Hepatocyte (in vitro differentiated cells): ENCODE results near the gene CAMK1G. TPM values are rescaled to one million over a fixed set of nuclear protein-coding genes. Genes with fewer than 3 reads are reported as not detected.

Experiments
- DNase-seq: peaks from one replicate; pipeline ENCODE4 v3.0.0-alpha.2; 2016; ENCODE audit warnings: low spot score
- H2AFZ ChIP-seq: fragments of 200-600 bp; sonication (generic); 2 replicates; pipeline ENCODE4 v1.6.0; 2016; ENCODE audit warnings: antibody characterized with exemption, mild to moderate bottlenecking
- H3K27ac ChIP-seq: fragments of 200-600 bp; sonication (generic); 2 replicates; pipeline ENCODE4 v1.5.1; 2016; ENCODE audit warnings: mild to moderate bottlenecking
- H3K27me3 ChIP-seq: fragments of 200-600 bp; sonication (generic); 2 replicates; pipeline ENCODE4 v1.6.1; 2016
- H3K36me3 ChIP-seq: fragments of 200-600 bp; sonication (generic); replicated peaks from 2 replicates; pipeline ENCODE4 v1.5.1; 2016; ENCODE audit warnings: low read depth; ENCODE audit not compliant: insufficient read depth
- H3K4me1 ChIP-seq: fragments of 200-600 bp; sonication (generic); 2 replicates; pipeline ENCODE4 v1.5.1; 2016; ENCODE audit warnings: mild to moderate bottlenecking, moderate library complexity; ENCODE audit not compliant: insufficient read depth
- H3K4me2 ChIP-seq: fragments of 200-600 bp; sonication (generic); 2 replicates; pipeline ENCODE4 v1.6.0; 2016
- H3K4me3 ChIP-seq: fragments of 200-600 bp; sonication (generic); 2 replicates; pipeline ENCODE4 v1.5.1; 2016; ENCODE audit warnings: mild to moderate bottlenecking
- H3K79me2 ChIP-seq: fragments of 200-600 bp; sonication (generic); 2 replicates; pipeline ENCODE4 v1.6.0; 2017; ENCODE audit warnings: mild to moderate bottlenecking
- H3K9me2 ChIP-seq: fragments of 200-600 bp; sonication (generic); replicated peaks from 2 replicates; pipeline ENCODE4 v1.6.0; 2017; ENCODE audit warnings: mild to moderate bottlenecking; ENCODE audit not compliant: insufficient read depth
- H3K9me3 ChIP-seq: fragments of 200-600 bp; sonication (generic); 2 replicates; pipeline ENCODE4 v1.5.1; 2016; ENCODE audit warnings: low read depth, mild to moderate bottlenecking
- H4K20me1 ChIP-seq: fragments of 200-600 bp; sonication (generic); 2 replicates; pipeline ENCODE4 v1.6.0; 2016; ENCODE audit warnings: mild to moderate bottlenecking; ENCODE audit not compliant: insufficient read depth, poor library complexity, severe bottlenecking
- CTCF ChIP-seq: fragments of 200-600 bp; sonication (generic); IDR thresholded peaks from 2 replicates; pipeline ENCODE4 v1.5.1; 2016; ENCODE audit warnings: antibody characterized with exemption, mild to moderate bottlenecking; ENCODE audit not compliant: poor library complexity
- EZH2 ChIP-seq: fragments of 200-600 bp; sonication (generic); IDR thresholded peaks from 2 replicates; pipeline ENCODE4 v1.6.1; 2016; ENCODE audit warnings: antibody characterized with exemption, mild to moderate bottlenecking, borderline replicate concordance
- EZH2phosphoT487 ChIP-seq: fragments of 200-600 bp; sonication (generic); IDR thresholded peaks from one replicate; pipeline ENCODE4 v1.6.1; 2018; ENCODE audit warnings: antibody characterized with exemption, mild to moderate bottlenecking, low read depth, moderate library complexity; ENCODE audit not compliant: unreplicated experiment, severe bottlenecking
- WGBS: methylation state at CpG from one replicate; pipeline ENCODE4 v1.1.6; 2016; ENCODE audit warnings: low lambda C conversion rate; ENCODE audit errors: missing lambda C conversion rate; 5-methylcytosine and 5-hydroxymethylcytosine counted together
- polyA plus RNA-seq: library from polyadenylated mRNA; unstranded; fragments of >200 nt; fragmentation: Nextera tagmentation; extraction: Ambion mirVana; gene quantifications from 2 replicates; pipeline ENCODE4 v1.2.1, GENCODE V29; 2016
- total RNA-seq: library from RNA; depleted of rRNA; stranded (reverse); fragments of >200 nt; gene quantifications from 2 replicates; pipeline ENCODE4 v1.2.3, GENCODE V29; 2014

The CAMK1G gene
- total and polyA plus RNA-seq, 2 experiments from 2014 or later = 1.1 to 1.2 TPM

- Histone ChIP-seq H3K9me2 (no peaks in the 10 kb centered on the region), H3K79me2 (no peaks in the 10 kb centered on the region), H3K27me3 (peaks cover 9% of the 10 kb centered on the region), H3K9me3 (no peaks in the 10 kb centered on the region), H3K27ac (no peak overlapping the region), H3K4me1 (peaks cover 6% of the 10 kb centered on the region), H2AFZ (no peak overlapping the region), H3K36me3 (no peaks in the 10 kb centered on the region), H4K20me1 (no peaks in the 10 kb centered on the region), H3K4me3 (no peak overlapping the region), H3K4me2 (no peak overlapping the region)
- TF ChIP-seq CTCF (no peak), EZH2phosphoT487 (no peak), EZH2 (no peak)
- 89% methylated on average over 6 of the region's 6 CpGs for WGBS
- no peak for DNase-seq
Measured at GRCh38 chr1:209589863-209590262, 6.3 kb downstream of the CAMK1G start.

GRCh38 chr1:209590405-209590804 lies 6.9 kb downstream of the CAMK1G start:
- Histone ChIP-seq H3K4me3 (no peak overlapping the region), H3K4me2 (no peak overlapping the region), H2AFZ (no peak overlapping the region), H3K79me2 (no peaks in the 10 kb centered on the region), H3K9me3 (no peaks in the 10 kb centered on the region), H3K27ac (no peak overlapping the region), H3K27me3 (peaks cover 4% of the 10 kb centered on the region), H3K4me1 (peaks cover 6% of the 10 kb centered on the region), H3K36me3 (no peaks in the 10 kb centered on the region), H4K20me1 (no peaks in the 10 kb centered on the region), H3K9me2 (no peaks in the 10 kb centered on the region)
- 69% methylated on average over 6 of the region's 6 CpGs for WGBS
- peak; percentile 19 for TF ChIP-seq CTCF
- no peak for TF ChIP-seq EZH2
- peak; percentile 35 for DNase-seq

- no peak overlapping the region for H3K4me3 ChIP-seq
- no peaks in the 10 kb centered on the region for H3K4me1 ChIP-seq
- no peak overlapping the region for H3K4me2 ChIP-seq
- H3K79me2 ChIP-seq = no peaks in the 10 kb centered on the region
- H3K9me3 ChIP-seq = no peaks in the 10 kb centered on the region
- no peak overlapping the region for H2AFZ ChIP-seq
- no peak for DNase-seq
- no peaks in the 10 kb centered on the region for H4K20me1 ChIP-seq
- no peaks in the 10 kb centered on the region for H3K27me3 ChIP-seq
- WGBS = 65% methylated on average over 2 of the region's 2 CpGs
- H3K27ac ChIP-seq = no peak overlapping the region
- no peaks in the 10 kb centered on the region for H3K36me3 ChIP-seq
- no peaks in the 10 kb centered on the region for H3K9me2 ChIP-seq
- TF ChIP-seq EZH2phosphoT487 (no peak), CTCF (no peak), EZH2 (no peak)
Measured at GRCh38 chr1:209593747-209594146, 10.2 kb downstream of the CAMK1G start.

- H2AFZ ChIP-seq = no peak overlapping the region
- H3K4me1 ChIP-seq = no peaks in the 10 kb centered on the region
- TF ChIP-seq EZH2 = no peak
- no peak for TF ChIP-seq CTCF
- TF ChIP-seq EZH2phosphoT487 = no peak
- DNase-seq = no peak
- no peaks in the 10 kb centered on the region for H3K9me2 ChIP-seq
- no peak overlapping the region for H3K27ac ChIP-seq
- no peaks in the 10 kb centered on the region for H3K79me2 ChIP-seq
- H3K9me3 ChIP-seq = no peaks in the 10 kb centered on the region
- no peaks in the 10 kb centered on the region for H3K27me3 ChIP-seq
- no peaks in the 10 kb centered on the region for H4K20me1 ChIP-seq
- no peak overlapping the region for H3K4me3 ChIP-seq
- 61% methylated on average over 1 of the region's 1 CpG for WGBS
- no peaks in the 10 kb centered on the region for H3K36me3 ChIP-seq
- H3K4me2 ChIP-seq = no peak overlapping the region
Measured at GRCh38 chr1:209594440-209594839, 10.9 kb downstream of the CAMK1G start.
